ENCODE measurements around the gene ZNF91.
"Not testable (repeated sequence)": the region's sequence is repeated elsewhere in the genome, so short reads cannot be mapped to it uniquely, and the experiment has no call there.

ZNF91 gene

DNA sequence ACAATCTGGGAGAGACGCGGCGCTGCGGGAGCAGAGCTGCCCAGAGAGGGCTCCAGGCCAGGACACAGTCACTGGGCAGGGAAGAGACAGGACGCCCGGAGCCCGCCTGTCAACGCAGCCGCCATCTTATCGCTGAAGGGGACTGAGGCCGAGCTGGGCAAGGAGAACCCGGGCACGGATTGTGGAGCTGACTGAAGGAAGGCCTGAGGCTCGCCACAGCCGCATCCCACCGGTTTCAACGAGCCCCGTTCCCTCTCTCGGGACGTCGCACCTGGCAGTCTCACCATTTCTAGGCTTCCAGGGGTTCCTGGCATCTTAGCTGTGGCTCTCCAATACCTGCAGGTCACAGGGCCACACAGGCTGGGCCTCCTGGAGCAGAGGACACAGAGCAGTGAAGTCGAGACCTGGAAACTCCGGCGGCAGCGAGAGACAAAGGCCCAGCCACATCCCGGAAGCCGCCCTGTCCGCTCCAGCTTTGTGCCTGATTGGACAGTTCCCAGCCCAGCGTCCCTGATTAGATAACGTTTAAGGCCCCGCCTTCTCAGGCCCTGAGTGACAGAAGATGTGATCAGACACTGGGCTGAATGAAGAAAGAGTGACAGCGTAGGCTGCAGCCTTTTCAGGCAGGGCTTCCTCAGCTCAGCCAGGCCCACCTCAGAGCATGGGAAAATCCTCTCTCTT, at the start of gene ZNF91:
TSS of gene ZNF91 (minus strand) at position 431 of the 681 bp plus-strand sequence. CDS start at position 314, 117 bp downstream.
- DNase-seq, result peak; percentile 87 to 89

DNA sequence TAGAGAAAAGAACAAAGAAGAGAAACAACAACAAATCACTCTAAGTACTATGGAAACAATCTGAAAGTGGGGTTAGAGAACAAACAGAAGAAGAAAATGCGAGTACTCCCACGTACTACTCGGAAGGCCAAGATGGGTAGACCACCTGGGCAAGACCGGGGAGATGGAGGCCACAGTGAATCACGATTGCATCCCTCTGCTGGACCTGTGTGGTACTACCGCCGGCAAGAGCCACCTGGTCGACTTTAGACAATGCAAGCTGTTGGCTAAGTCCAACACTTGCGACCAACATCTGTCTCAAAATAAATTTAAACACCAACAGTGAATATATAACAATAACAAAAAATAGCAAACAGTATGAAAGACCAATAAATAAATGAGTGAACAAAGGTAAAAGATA, 45.5 kb upstream of the ZNF91 start:
- DNase-seq, result peak in 1 of 2 experiments; percentile 5

- DNase-seq, result no peak
These were observed 44.9 kb upstream of the ZNF91 start for GRCh38 chr19:23440207-23440606.

DNA sequence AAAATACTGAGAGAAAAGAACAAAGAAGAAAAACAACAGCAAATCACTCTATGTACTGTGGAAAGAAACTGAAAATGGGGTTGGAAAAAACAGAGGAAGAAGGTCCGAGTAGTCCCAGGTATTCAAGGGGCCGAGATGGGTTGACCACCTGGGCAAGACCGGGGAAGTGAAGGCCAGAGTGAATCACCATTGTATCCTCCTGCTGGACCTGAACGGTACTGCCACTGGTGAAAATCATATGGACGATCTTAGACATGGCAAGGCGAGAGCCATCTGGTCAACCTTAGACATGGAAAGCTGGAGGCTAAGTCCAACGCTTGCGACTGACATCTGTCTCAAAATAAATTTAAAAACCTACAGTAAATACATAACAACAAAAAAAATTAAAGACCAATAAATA, 44.4 kb upstream of the ZNF91 start:
- DNase-seq, result no peak

DNA sequence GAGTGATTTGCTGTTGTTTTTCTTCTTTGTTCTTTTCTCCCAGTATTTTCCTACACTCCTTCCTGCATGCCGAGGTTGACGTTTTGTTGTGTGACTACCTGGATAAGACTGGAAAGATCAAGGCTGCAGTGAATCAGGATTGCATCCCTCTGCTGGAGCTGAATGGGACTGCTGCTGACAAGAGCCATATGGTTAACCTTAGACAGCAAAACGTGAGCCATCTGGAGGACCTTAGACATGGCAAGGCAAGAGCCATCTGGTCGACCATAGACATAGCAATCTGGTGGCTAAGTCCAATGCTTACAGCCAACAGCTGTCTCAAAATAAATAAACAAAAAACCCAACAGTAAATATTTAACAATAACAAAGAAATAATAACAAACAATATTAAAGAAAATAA, 42.6 kb upstream of the ZNF91 start:
- DNase-seq, result peak; percentile 33 to 68

GRCh38 chr19:23436944-23437343, 41.7 kb upstream of the ZNF91 start:
- DNase-seq, result peak in 1 of 2 experiments; percentile 2

DNA sequence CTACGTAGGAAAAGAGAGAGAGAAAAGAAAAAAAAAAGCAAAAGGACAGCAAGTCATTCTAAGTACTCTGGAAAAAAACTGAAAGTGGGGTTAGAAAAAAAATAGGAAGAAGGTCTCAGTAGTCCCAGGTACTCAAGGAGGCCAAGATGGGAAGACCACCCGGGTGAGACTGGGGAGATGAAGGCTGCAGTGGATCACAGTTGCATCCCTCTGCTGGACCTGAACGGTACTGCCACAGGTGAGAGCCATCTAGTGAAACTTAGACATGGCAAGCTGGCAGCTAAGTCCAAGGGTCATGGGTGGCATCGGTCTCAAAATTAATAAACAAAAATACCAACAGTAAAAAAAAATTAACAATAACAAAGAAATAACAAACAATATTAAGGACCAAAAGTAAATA, 41.0 kb upstream of the ZNF91 start:
- peak in 1 of 2 experiments; percentile 6 for DNase-seq

GRCh38 chr19:23420824-23421223, 25.6 kb upstream of the ZNF91 start:
- DNase-seq, result no peak

DNA sequence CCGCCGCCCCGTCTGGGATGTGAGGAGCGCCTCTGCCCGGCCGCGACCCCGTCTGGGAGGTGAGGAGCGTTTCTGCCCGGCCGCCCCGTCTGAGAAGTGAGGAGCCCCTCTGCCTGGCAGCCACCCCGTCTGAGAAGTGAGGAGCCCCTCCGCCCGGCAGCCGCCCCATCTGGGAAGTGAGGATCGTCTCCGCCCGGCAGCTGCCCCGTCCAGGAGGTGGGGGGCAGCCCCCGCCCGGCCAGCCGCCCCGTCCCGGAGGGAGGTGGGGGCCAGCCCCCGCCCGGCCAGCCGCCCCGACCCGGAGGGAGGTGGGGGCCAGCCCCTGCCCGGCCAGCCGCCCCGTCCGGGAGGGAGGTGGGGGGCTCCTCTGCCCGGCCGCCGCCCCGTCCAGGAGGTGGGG, 24.0 kb upstream of the ZNF91 start:
- DNase-seq, result not testable (repeated sequence)

DNA sequence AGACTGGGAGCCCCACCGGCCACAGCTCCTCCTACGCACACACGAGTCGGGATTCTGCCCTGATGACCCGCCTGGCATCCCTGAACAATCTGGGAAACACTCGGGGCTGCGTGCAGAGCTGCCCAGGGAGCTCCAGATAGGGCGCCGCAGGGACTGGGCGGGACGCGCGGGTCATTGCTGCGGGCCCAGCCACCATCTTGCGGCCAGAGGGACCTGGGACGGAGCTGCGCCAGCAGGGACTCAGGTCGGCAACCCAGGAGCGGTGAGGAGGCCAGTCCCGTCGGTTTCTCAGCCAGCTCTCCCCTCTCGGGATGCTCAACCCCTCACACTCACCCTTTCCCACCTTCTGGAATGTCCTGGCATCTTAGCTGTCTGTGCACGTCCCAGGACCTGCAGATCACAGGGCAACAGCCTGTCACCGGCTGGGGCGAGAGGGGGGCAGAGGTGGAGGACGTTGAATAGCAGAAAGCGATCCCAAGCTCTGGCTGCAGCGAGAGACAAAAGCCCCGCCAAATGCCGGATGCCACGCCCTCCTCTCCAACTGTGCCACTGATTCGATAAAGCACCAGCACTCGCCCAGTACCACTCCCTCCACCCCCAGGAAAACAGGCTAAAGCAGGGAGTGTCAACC, 20.4 kb upstream of the ZNF91 start:
- peak; percentile 23 to 55 for DNase-seq

GRCh38 chr19:23415034-23415433, 19.8 kb upstream of the ZNF91 start:
- DNase-seq, result no peak

DNA sequence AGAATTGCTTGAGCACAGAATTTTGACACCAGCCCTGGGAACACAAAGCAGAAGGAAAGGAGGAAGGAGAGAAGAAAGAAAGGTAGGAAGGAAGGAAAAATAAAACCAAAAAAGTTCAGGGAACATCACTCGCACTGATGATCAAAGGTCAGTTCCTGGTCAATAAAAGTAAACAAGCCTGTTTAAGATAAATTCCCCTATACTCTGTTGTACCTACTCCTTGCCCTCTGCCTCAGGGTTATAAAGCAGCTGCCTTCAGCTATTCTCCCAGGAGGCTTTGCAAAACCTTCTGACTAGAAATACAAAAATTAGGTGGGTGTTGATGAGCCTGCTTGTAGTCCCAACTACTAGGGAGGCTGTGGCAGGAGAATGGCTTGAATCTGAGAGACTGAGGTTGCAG, 14.9 kb upstream of the ZNF91 start:
- no peak for DNase-seq

GRCh38 chr19:23409392-23410048, 14.2 kb upstream of the ZNF91 start:
- peak in 1 of 2 experiments; percentile 58 for DNase-seq

DNA sequence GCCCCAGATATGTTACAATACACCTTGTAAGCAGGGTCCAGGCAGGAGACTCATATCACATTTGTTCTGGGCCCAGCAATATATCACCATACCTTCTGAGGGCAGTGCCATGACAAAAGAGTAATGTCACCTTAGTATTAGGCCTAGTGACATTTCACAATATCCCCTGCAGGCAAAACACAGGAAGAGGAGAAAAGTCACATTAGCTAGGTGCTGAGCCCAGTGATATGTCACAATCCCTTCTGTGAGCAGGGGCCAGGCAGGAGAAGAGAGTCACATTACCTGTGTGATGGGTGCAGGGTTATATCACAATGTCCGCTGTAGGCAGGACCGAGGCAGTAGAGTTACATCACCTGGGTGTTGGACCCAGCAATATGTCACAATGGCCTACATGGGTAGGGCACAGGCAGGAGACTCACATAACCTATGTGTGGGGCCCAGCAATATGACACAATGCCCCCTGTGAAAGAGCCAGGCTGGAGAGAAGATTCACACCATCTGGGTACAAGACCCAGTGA, 12.4 kb upstream of the ZNF91 start:
- no peak for DNase-seq

- DNase-seq, result no peak
These were observed 11.4 kb upstream of the ZNF91 start for GRCh38 chr19:23406721-23407120.

GRCh38 chr19:23406091-23406490, 10.8 kb upstream of the ZNF91 start:
- no peak for DNase-seq

GRCh38 chr19:23404676-23405075, 9.4 kb upstream of the ZNF91 start:
- no peak for DNase-seq

DNA sequence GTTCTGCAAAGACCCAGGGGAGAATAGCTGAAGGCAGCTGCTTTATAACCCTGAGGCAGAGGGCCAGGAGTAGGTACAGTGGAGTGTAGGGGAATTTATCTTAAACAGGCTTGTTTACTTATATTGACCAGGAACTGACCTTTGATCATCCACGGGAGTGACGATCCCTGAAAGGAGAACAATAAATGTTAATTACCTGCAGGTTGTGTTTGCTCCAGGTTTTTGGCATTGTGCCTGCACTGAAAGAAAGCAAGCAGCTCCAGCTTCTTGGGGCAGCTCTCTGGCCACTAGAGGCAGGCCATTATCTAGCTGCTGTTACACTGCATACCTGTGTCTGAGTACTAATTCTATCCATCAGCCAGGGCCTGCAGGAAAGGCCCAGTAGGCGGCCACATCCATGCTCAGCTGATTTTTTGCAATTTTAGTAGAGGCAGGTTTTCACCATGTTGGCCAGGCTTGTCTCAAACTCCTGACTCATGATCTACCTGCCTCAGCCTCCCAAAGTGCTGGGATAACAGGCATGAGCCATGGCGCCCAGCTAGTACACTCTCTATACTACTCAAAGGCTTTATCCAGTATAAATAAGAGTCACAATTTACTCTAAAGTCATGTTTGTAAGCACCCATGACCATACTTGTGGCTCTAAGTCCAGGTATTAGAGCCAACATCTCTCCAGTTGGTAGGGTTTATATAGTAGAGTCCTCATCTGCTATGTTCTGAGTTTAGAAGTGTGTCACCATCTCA, 8.5 kb upstream of the ZNF91 start:
- DNase-seq, result no peak

DNA sequence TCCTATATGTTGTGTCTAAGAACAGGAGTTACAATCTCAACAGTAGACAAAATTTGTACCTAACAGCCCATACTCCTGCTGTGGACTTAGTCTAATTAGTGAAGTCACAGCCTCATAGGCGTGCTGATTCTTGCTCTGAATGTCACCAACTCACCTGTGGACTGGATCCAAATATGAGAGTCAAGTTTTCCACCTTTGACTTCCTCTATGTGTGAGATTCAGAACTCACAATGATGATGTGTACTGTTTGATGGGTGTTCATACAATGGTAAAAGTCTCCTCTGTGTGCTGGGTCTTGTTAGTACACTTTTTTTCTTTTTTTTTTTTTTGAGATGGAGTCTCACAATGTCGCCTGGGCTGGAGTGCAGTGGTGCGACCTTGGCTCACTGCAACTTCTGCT, 7.8 kb upstream of the ZNF91 start:
- no peak for DNase-seq

DNA sequence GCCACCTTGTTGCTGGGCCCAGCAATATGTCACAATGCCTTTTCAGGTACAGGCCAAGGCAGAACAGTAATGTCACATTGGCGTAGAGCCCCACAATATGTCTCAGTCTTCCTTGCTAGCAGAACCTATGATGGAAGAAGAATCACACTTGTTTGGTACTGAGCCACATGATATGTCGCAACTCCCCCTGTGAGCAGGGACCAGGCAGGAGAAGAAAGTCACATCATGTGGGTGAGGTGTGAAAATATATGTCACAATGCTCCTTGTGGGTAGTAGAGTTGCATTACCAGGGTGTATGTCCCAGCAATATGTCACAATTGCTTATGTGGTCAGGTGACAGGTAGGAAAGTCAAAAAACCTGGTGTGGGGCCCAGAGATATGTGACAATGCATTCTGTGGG, 7.1 kb upstream of the ZNF91 start:
- no peak for DNase-seq

GRCh38 chr19:23401086-23401610, 5.9 kb upstream of the ZNF91 start:
- DNase-seq, result no peak

- no peak for DNase-seq
These were observed 4.2 kb upstream of the ZNF91 start for GRCh38 chr19:23399443-23399842.

DNA sequence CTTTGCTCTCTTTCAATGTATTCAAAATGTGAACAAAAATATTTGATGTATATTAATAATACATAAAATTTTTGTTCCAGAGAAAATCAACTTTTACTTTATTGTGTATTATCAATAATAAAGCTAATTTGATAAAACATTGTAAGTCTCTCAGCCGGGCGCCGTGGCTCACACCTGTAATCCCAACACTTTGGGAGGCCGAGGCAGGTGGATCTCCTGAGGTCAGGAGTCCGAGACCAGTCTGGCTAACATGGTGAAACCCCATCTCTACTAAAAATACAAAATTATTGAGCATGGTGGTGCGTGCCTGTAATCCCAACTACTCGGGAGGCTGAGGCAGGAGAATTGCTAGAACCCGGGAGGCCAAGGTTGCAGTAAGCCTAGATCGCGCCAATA, 449 bp upstream of the ZNF91 start:
- not testable (repeated sequence) for DNase-seq
